Prostate gland (tissue), 2 donors: Measurements from ENCODE around the gene TMPRSS9. TPM values are rescaled to one million over a fixed set of nuclear protein-coding genes. Genes with fewer than 3 reads are reported as not detected.

ENCODE experiments used
- DNase-seq: peaks from one replicate; pipeline ENCODE4 v3.0.0-alpha.2; 2019; ENCODE audit warnings: low spot score
- H3K27ac ChIP-seq, 2 donors: fragments of 200-600 bp; sonication (generic); 2 replicates each; pipeline ENCODE4 v1.5.1; 2017 to 2019
- H3K27me3 ChIP-seq: fragments of 200-600 bp; sonication (generic); replicated peaks from 2 replicates; pipeline ENCODE4 v1.5.1; 2019; ENCODE audit not compliant: insufficient read depth
- H3K36me3 ChIP-seq, 2 donors: fragments of 200-600 bp; sonication (generic); 1 replicate in 1 of 2; 2 replicates in 1 of 2; pipeline versions ENCODE4 v1.5.1 to v1.8.1; 2017 to 2019
- H3K4me1 ChIP-seq: fragments of 200-600 bp; sonication (generic); replicated peaks from 2 replicates; pipeline ENCODE4 v1.5.1; 2019
- H3K4me3 ChIP-seq, 2 donors: fragments of 200-600 bp; sonication (generic); 2 replicates each; pipeline ENCODE4 v1.5.1; 2017 to 2019
- H3K9me3 ChIP-seq: fragments of 200-600 bp; sonication (generic); 2 replicates; pipeline ENCODE4 v1.5.1; 2017
- CTCF ChIP-seq, 4 experiments: fragments of 200-600 bp in 2 of 4; fragments of 450-650 bp in 2 of 4; sonication (generic) in 2 of 4; IDR thresholded peaks; 1 replicate in 3 of 4; 2 replicates in 1 of 4; pipeline ENCODE4 v1.5.1; 2016 to 2019; ENCODE audit warnings: antibody characterized with exemption in 4 of 4, mild to moderate bottlenecking in 2 of 4, moderate library complexity in 2 of 4
- POLR2A ChIP-seq: fragments of 450-650 bp; IDR thresholded peaks from one replicate; pipeline ENCODE4 v1.6.1; 2016; ENCODE audit warnings: antibody characterized with exemption, mild to moderate bottlenecking
- POLR2AphosphoS5 ChIP-seq: sonication (generic); formaldehyde crosslinking; IDR thresholded peaks from one replicate; pipeline ENCODE4 v1.6.1; 2017; ENCODE audit warnings: antibody characterized with exemption
- WGBS: methylation state at CpG from one replicate; pipeline ENCODE4 v1.1.5; 2018; 5-methylcytosine and 5-hydroxymethylcytosine counted together
- intact Hi-C: fragments of 100-400 bp; cut with DNase I; formaldehyde crosslinking; loops from one replicate; pipeline ENCODE4 v1.14.2; 2022
- total RNA-seq, 2 donors: library from RNA; depleted of rRNA; stranded (reverse); fragments of >200 nt; gene quantifications; one replicate each; pipeline ENCODE4 v1.1.0, GENCODE V29; 2016

The TMPRSS9 gene
- total RNA-seq, 2 donors from 2014 or later, result 0.14 to 2.2 TPM

- no peaks in the 10 kb centered on the region for H3K4me1 ChIP-seq
- DNase-seq, result no peak
- no peaks in the 10 kb centered on the region for H3K9me3 ChIP-seq
- H3K27me3 ChIP-seq, result no peaks in the 10 kb centered on the region
- intact Hi-C loops, result no loop called here
- 95% methylated on average over 15 of the region's 15 CpGs for WGBS
- TF ChIP-seq CTCF (IDR thresholded peaks at IDR 0.05) (no peak), POLR2AphosphoS5 (no peak), POLR2A (no peak)
- peaks cover 0 to 6% of the 10 kb centered on the region in 2 donors for H3K36me3 ChIP-seq
- H3K4me3 ChIP-seq, result no peak overlapping the region
- H3K27ac ChIP-seq, result no peak overlapping the region
Measured at GRCh38 chr19:2436926-2437325, 76.9 kb downstream of the TMPRSS9 start.

- intact Hi-C loops, result no loop called here
- no peaks in the 10 kb centered on the region for H3K27me3 ChIP-seq
- peaks cover 0 to 6% of the 10 kb centered on the region in 2 donors for H3K36me3 ChIP-seq
- no peak overlapping the region for H3K27ac ChIP-seq
- DNase-seq, result no peak
- TF ChIP-seq POLR2AphosphoS5, result no peak
- no peak for TF ChIP-seq CTCF (IDR thresholded peaks at IDR 0.05)
- no peak for TF ChIP-seq POLR2A
- no peaks in the 10 kb centered on the region for H3K4me1 ChIP-seq
- 92% methylated on average over 20 of the region's 20 CpGs for WGBS
- no peaks in the 10 kb centered on the region for H3K9me3 ChIP-seq
- no peak overlapping the region for H3K4me3 ChIP-seq
Measured at GRCh38 chr19:2438178-2438577, 78.1 kb downstream of the TMPRSS9 start.

DNA sequence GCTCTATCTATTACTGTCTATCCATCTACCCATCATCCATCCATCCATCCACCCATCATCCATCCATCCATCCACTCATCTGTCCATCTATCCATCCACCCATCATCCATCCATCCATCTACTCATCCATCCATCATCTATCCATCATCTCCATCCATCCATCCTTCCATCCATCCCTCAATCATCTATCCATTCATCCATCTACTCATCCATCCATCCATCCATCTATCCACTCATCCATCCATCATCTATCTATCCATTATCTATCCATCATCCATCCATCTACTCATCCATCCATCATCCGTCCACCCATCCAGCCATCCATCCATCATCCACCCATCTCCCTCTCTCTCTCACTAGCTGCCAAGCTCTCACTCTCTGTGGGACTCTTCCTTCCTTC is 80.5 kb downstream of the TMPRSS9 start:
- Histone ChIP-seq H3K27ac (no peak overlapping the region), H3K4me1 (no peaks in the 10 kb centered on the region), H3K27me3 (no peaks in the 10 kb centered on the region), H3K36me3 (peaks cover 0 to 6% of the 10 kb centered on the region in 2 donors), H3K9me3 (no peaks in the 10 kb centered on the region), H3K4me3 (no peak overlapping the region)
- intact Hi-C loops, result no loop called here
- WGBS, result 97% methylated on average over 1 of the region's 1 CpG
- TF ChIP-seq POLR2A, result no peak
- TF ChIP-seq POLR2AphosphoS5, result no peak
- no peak for TF ChIP-seq CTCF (IDR thresholded peaks at IDR 0.05)
- DNase-seq, result no peak

DNA sequence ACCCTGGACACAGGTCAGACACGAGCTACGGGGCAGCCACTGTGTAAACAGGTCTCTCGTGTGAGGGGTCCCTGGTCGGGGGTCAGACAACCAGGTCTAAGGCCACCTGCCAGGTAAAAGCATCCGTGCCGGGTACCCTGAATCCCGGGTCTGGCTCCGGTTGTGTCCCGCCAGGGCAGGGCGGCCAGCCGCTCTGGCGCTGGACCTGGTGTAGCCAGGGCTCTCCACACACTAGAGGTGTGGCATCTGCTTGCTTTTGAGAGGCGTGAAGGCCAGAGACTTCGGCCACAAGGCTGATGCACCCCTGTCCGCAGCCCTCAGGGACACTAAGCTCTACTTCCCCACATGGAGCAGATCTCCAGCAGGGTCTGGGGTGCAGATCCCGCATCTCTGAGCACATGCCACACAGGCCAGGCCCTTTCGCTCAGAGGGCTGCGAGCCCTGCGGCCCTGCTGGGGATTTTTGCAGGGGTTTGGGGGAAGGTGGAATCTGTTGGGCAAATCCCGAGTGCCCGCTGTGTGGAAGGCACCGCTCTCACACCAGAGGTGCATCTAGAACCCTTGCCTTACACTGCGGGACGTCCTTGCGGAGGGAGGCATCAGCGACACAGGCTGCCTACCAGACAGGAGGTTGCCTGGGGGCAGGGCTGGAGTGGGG is 81.2 kb downstream of the TMPRSS9 start:
- Histone ChIP-seq H3K9me3 (no peaks in the 10 kb centered on the region), H3K27me3 (no peaks in the 10 kb centered on the region), H3K36me3 (peaks cover 0 to 6% of the 10 kb centered on the region in 2 donors), H3K27ac (no peak overlapping the region), H3K4me3 (no peak overlapping the region), H3K4me1 (no peaks in the 10 kb centered on the region)
- 96% methylated on average over 25 of the region's 26 CpGs for WGBS
- intact Hi-C loops, result no loop called here
- TF ChIP-seq CTCF (IDR thresholded peaks at IDR 0.05) (no peak), POLR2A (no peak), POLR2AphosphoS5 (no peak)
- DNase-seq, result no peak

GRCh38 chr19:2443116-2443784 is 83.2 kb downstream of the TMPRSS9 start:
- DNase-seq, result no peak
- no peak for TF ChIP-seq POLR2AphosphoS5
- TF ChIP-seq POLR2A, result no peak
- no peak for TF ChIP-seq CTCF (IDR thresholded peaks at IDR 0.05)
- H3K27ac ChIP-seq, result no peak overlapping the region
- H3K4me3 ChIP-seq, result no peak overlapping the region
- no peaks in the 10 kb centered on the region for H3K9me3 ChIP-seq
- 90% methylated on average over 22 of the region's 22 CpGs for WGBS
- intact Hi-C loops, result no loop called here
- no peaks in the 10 kb centered on the region for H3K36me3 ChIP-seq
- H3K27me3 ChIP-seq, result no peaks in the 10 kb centered on the region
- H3K4me1 ChIP-seq, result no peaks in the 10 kb centered on the region
